OCI-LY7 (cell line): Measurements from ENCODE around the gene MXD1. TPM values are rescaled to one million over a fixed set of nuclear protein-coding genes. Genes with fewer than 3 reads are reported as not detected.
A peak's percentile ranks its signal among the peaks of the same experiment; 100 is the strongest.

Source experiments
- BruUV-seq: library from RNA; stranded (reverse); fragments of 400-500 nt; replicated peaks from 2 replicates; lab custom pipeline; 2021; lab: Mats Ljungman, UMichigan
- CTCF ChIA-PET: fragments of 300-600 bp; sonication (Branson Sonifier 250); formaldehyde crosslinking; loops from one replicate; lab custom pipeline; 2022; ENCODE audit warnings: antibody characterized with exemption; ENCODE audit not compliant: unreplicated experiment; lab: Charles Lee
- POLR2A ChIA-PET: fragments of 300-600 bp; sonication (Branson Sonifier 250); formaldehyde crosslinking; loops from one replicate; lab custom pipeline; 2022; ENCODE audit warnings: antibody characterized with exemption; lab: Charles Lee
- DNase-seq: peaks from one replicate; pipeline ENCODE4 v3.0.0-alpha.2; 2015; ENCODE audit warnings: low spot score
- H2AFZ ChIP-seq: fragments of 200-600 bp; sonication (generic), shearing (Covaris generic); 2 replicates; pipeline ENCODE4 v1.6.1; 2014; ENCODE audit warnings: mild to moderate bottlenecking, antibody characterized with exemption, low read length, moderate library complexity
- H3K27ac ChIP-seq: fragments of 200-600 bp; sonication (generic); 2 replicates; pipeline ENCODE4 v1.5.1; 2014; ENCODE audit warnings: mixed run types, low read depth, mild to moderate bottlenecking, moderate library complexity, low read length, inconsistent platforms; ENCODE audit not compliant: poor library complexity, severe bottlenecking
- H3K36me3 ChIP-seq: fragments of 200-600 bp; sonication (generic); 2 replicates; pipeline ENCODE4 v1.6.1; 2014; ENCODE audit warnings: mild to moderate bottlenecking, antibody characterized with exemption, low read length, moderate library complexity, mixed read lengths; ENCODE audit not compliant: insufficient read depth
- H3K4me1 ChIP-seq: fragments of 200-600 bp; sonication (generic); 2 replicates; pipeline ENCODE4 v1.5.1; 2014; ENCODE audit warnings: mild to moderate bottlenecking, low read length; ENCODE audit not compliant: insufficient read depth, poor library complexity, severe bottlenecking
- H3K4me2 ChIP-seq: fragments of 200-600 bp; sonication (generic); 2 replicates; pipeline ENCODE4 v1.6.1; 2014; ENCODE audit warnings: mild to moderate bottlenecking, low read length
- H3K4me3 ChIP-seq: fragments of 200-600 bp; sonication (generic); 2 replicates; pipeline ENCODE4 v1.5.1; 2014; ENCODE audit warnings: mild to moderate bottlenecking, low read depth, low read length; ENCODE audit not compliant: poor library complexity, severe bottlenecking
- H3K79me2 ChIP-seq: fragments of 200-600 bp; sonication (generic); 2 replicates; pipeline ENCODE4 v1.6.1; 2016; ENCODE audit warnings: low read depth, mild to moderate bottlenecking, low read length, moderate library complexity, mixed read lengths; ENCODE audit not compliant: insufficient read depth
- H3K9me2 ChIP-seq: fragments of 200-600 bp; sonication (generic); 2 replicates; pipeline ENCODE4 v1.6.1; 2016; ENCODE audit warnings: mild to moderate bottlenecking, low read length, mixed read lengths; ENCODE audit not compliant: insufficient read depth
- H3K9me3 ChIP-seq: fragments of 200-600 bp; sonication (generic); 2 replicates; pipeline ENCODE4 v1.6.1; 2014; ENCODE audit warnings: mild to moderate bottlenecking, mixed run types, low read length, mixed read lengths
- H4K20me1 ChIP-seq: fragments of 200-600 bp; sonication (generic); 2 replicates; pipeline ENCODE4 v1.6.1; 2014; ENCODE audit warnings: mild to moderate bottlenecking, antibody characterized with exemption, low read length, moderate library complexity, mixed read lengths; ENCODE audit not compliant: insufficient read depth
- EZH2phosphoT487 ChIP-seq: fragments of 200-600 bp; sonication (generic); IDR thresholded peaks from 2 replicates; pipeline ENCODE4 v1.6.1; 2018; ENCODE audit warnings: low read depth, borderline replicate concordance, mild to moderate bottlenecking, mixed run types, antibody characterized with exemption, low read length, moderate library complexity, mixed read lengths
- intact Hi-C: fragments of 100-400 bp; cut with micrococcal nuclease; formaldehyde crosslinking; loops from one replicate; pipeline ENCODE4 v1.10.0; 2022; ENCODE audit not compliant: unreplicated experiment
- total RNA-seq, 2 experiments: library from RNA; depleted of rRNA in 1 of 2; stranded (reverse); fragments of >200 nt in 1 of 2; shearing (Covaris generic) in 1 of 2; gene quantifications; 2 replicates each; pipeline ENCODE4 v1.2.3, GENCODE V29; 2014 to 2022
- TF ChIP-seq, protein P1 (sequence below): fragments of 200-600 bp; sonication (generic); conservative IDR thresholded peaks from 2 replicates; pipeline ENCODE4 v1.5.1; 2014; ENCODE audit warnings: mild to moderate bottlenecking, antibody characterized with exemption, low read length, moderate library complexity, mixed read lengths

The MXD1 gene
- total RNA-seq, 2 experiments from 2014 or later, result 2.2 to 2.9 TPM

DNA sequence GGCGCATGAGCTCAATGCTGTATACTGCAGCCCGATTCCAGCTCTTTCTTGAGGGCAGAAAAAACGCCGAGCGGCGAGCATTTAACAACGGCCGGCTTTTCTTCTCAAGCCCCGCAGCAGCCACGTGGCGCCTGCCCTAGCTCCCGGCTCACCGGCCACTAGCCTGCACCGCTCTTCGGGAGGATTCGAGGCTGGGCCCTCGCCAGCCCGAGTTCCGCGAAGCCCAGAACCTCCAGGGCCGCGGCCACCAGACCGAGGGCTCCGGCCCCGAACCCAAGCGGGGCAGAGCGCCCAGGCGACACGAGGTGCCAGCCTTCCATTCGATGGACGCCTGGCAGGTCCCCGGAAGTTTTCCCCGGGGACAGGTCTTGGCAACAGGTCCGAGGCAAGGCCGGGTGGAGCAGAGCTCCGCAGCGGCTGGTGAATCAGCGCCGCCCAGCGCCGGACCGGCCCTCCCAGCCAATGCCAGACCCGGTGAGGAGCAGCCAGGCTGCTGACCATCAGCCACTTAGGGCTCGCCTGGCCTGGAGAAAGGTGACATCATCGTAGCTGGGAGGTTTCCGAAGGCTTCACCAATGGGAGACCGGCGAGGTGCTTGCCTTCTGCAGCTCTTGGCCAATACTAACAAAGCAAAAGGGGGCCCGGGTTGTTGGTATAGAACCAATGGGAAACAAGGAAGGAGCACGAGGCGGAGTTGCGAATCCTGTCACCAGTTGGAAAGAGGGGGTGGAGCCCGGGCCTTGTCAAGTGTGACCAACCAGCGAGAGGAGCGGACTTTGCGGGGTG is 552 bp upstream of the MXD1 start:
- no peaks in the 10 kb centered on the region for H3K9me2 ChIP-seq
- peaks cover 40% of the 10 kb centered on the region for H3K4me1 ChIP-seq
- H3K27ac ChIP-seq, result peak overlapping the region; percentile 58
- no peaks in the 10 kb centered on the region for H4K20me1 ChIP-seq
- peak; percentile 100 for DNase-seq
- H2AFZ ChIP-seq, result peak overlapping the region; percentile 74; the same call in 1 of the 2 replicates
- peak overlapping the region; percentile 90 for H3K4me2 ChIP-seq
- H3K9me3 ChIP-seq, result no peaks in the 10 kb centered on the region
- ChIA-PET CTCF (interaction anchor here (0.9 to 1.5 kb wide), 5 partner anchors 21 to 389 kb away, joined by 3 to 6 read pairs (median 4); partner anchors contain the start of gene SNRNP27), POLR2A (interaction anchor here (0.6 to 3.2 kb wide), 35 partner anchors 9 to 379 kb away, joined by 3 to 19 read pairs (median 5); partner anchors contain the start of genes C2orf42, PCYOX1, SNRNP27 and SNRPG)
- H3K79me2 ChIP-seq, result no peaks in the 10 kb centered on the region
- H3K4me3 ChIP-seq, result peak overlapping the region; percentile 91
- BruUV-seq, result TSS peak; percentile 90
- TF ChIP-seq EZH2phosphoT487, result no peak
- TF ChIP-seq, protein P1, sequence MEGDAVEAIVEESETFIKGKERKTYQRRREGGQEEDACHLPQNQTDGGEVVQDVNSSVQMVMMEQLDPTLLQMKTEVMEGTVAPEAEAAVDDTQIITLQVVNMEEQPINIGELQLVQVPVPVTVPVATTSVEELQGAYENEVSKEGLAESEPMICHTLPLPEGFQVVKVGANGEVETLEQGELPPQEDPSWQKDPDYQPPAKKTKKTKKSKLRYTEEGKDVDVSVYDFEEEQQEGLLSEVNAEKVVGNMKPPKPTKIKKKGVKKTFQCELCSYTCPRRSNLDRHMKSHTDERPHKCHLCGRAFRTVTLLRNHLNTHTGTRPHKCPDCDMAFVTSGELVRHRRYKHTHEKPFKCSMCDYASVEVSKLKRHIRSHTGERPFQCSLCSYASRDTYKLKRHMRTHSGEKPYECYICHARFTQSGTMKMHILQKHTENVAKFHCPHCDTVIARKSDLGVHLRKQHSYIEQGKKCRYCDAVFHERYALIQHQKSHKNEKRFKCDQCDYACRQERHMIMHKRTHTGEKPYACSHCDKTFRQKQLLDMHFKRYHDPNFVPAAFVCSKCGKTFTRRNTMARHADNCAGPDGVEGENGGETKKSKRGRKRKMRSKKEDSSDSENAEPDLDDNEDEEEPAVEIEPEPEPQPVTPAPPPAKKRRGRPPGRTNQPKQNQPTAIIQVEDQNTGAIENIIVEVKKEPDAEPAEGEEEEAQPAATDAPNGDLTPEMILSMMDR, result peak; percentile 50; the same call in 1 of the 2 replicates
- intact Hi-C loops, result loop anchor here (1.0 to 5.0 kb wide), 7 partner anchors 156 to 387 kb away; partner anchors contain the start of genes SNRPG and TIA1
- H3K36me3 ChIP-seq, result peaks cover 15% of the 10 kb centered on the region; the same call in 1 of the 2 replicates

DNA sequence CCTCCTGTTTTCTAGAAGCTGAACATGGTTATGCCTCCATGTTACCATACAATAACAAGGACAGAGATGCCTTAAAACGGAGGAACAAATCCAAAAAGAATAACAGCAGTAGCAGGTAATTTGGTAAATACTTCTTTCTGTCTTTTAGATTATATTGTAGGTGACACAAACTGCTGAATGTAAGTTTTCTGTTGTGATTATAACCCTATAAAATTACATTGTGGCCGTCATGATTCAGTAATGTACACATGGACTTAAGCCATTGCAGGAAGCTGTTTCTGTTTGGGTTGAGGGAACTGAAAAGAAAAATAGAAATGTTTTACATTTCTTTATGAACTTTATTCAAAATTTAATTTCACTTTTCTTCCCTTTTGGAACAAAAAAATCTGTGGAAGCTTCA is 1.2 kb downstream of the MXD1 start:
- CTCF ChIA-PET, result no interaction called here
- no peak overlapping the region for H3K27ac ChIP-seq
- H3K36me3 ChIP-seq, result peaks cover 9% of the 10 kb centered on the region; the same call in 1 of the 2 replicates
- no peaks in the 10 kb centered on the region for H3K9me2 ChIP-seq
- no peak for TF ChIP-seq EZH2phosphoT487
- TF ChIP-seq, protein P1, result no peak
- no peak overlapping the region; the same call in 1 of the 2 replicates for H2AFZ ChIP-seq
- BruUV-seq, result no TSS peak
- no peaks in the 10 kb centered on the region for H4K20me1 ChIP-seq
- no peak for DNase-seq
- no peaks in the 10 kb centered on the region for H3K9me3 ChIP-seq
- POLR2A ChIA-PET, result interaction anchor here (1.3 kb wide), 1 partner anchor 216 kb away, joined by 3 read pairs; no protein-coding TSS in a partner anchor
- H3K4me1 ChIP-seq, result peaks cover 40% of the 10 kb centered on the region
- no peaks in the 10 kb centered on the region for H3K79me2 ChIP-seq
- intact Hi-C loops, result no loop called here
- peak overlapping the region; percentile 92 for H3K4me2 ChIP-seq
- peak overlapping the region; percentile 91 for H3K4me3 ChIP-seq
